HG03442 (cell line): ENCODE measurements around the gene ARL14EP.

Experiments
- ATAC-seq: cut with Tn5 transposase; IDR thresholded peaks from one replicate; pipeline ENCODE4 v1.9.1; 2021; ENCODE audit warnings: mild to moderate bottlenecking, moderate library complexity; ENCODE audit not compliant: unreplicated experiment

ARL14EP gene

GRCh38 chr11:30368394-30368793 lies 45.5 kb downstream of the ARL14EP start:
- ATAC-seq: no peak

GRCh38 chr11:30370164-30370563 lies 47.3 kb downstream of the ARL14EP start:
- ATAC-seq: no peak

GRCh38 chr11:30377347-30377746 lies 54.4 kb downstream of the ARL14EP start:
- ATAC-seq: no peak

GRCh38 chr11:30380846-30381245 lies 57.9 kb downstream of the ARL14EP start:
- ATAC-seq: no peak

GRCh38 chr11:30381879-30382278 lies 59.0 kb downstream of the ARL14EP start:
- no peak for ATAC-seq
